ENCODE measurements around the gene LUZP1. TPM values are rescaled to one million over a fixed set of nuclear protein-coding genes. Genes with fewer than 3 reads are reported as not detected.

LUZP1 gene
- total RNA-seq, 2 experiments from 2014 or later = 20.1 to 23.7 TPM

- TF ChIP-seq CTCF (IDR thresholded peaks at IDR 0.05) = no peak
- H3K4me3 ChIP-seq (ENCODE audit: low read length) = no peak overlapping the region
- DNase-seq (no peak), ATAC-seq (ENCODE audit: poor library complexity) (no peak)
- POLR2A ChIA-PET = no interaction called here
- H3K36me3 ChIP-seq (ENCODE audit: insufficient read depth, low read length) = no peaks in the 10 kb centered on the region
- H3K4me1 ChIP-seq (ENCODE audit: insufficient read depth, low read length) = peaks cover 34% of the 10 kb centered on the region
- H3K27me3 Mint-ChIP-seq = no peaks in the 10 kb centered on the region
- CTCF ChIA-PET = interaction anchor here (1.1 kb wide), 1 partner anchor 62 kb away, joined by 3 read pairs; no protein-coding TSS in a partner anchor
- no peak overlapping the region for H3K27ac Mint-ChIP-seq
- peaks cover 69% of the 10 kb centered on the region for H3K4me1 Mint-ChIP-seq (ENCODE audit: low read depth)
- intact Hi-C loops (cut with DNase I, micrococcal nuclease) = no loop called here
- H3K27ac ChIP-seq (ENCODE audit: low read depth in 1 of 2, low read length in 2 of 2) = no peak overlapping the region
- H3K9me3 Mint-ChIP-seq = no peaks in the 10 kb centered on the region
- H3K4me3 Mint-ChIP-seq = no peak overlapping the region
- no peaks in the 10 kb centered on the region for H3K27me3 ChIP-seq (ENCODE audit: control insufficient read depth in 1 of 2, insufficient read depth in 2 of 2, low read length in 2 of 2)
- no peaks in the 10 kb centered on the region for H3K36me3 Mint-ChIP-seq (ENCODE audit: low read depth)
- no peaks in the 10 kb centered on the region for H3K9me3 ChIP-seq (ENCODE audit: control insufficient read depth in 1 of 2, insufficient read depth in 1 of 2, low read length in 2 of 2)
These were observed 45.9 kb downstream of the LUZP1 start for GRCh38 chr1:23122796-23123195.

- Mint-ChIP-seq H3K9me3 (no peaks in the 10 kb centered on the region), H3K27me3 (no peaks in the 10 kb centered on the region), H3K4me1 (ENCODE audit: low read depth) (peaks cover 75% of the 10 kb centered on the region), H3K36me3 (ENCODE audit: low read depth) (no peaks in the 10 kb centered on the region), H3K27ac (no peak overlapping the region), H3K4me3 (no peak overlapping the region)
- intact Hi-C loops (cut with DNase I, micrococcal nuclease) = no loop called here
- ATAC-seq (ENCODE audit: poor library complexity) = no peak
- ChIA-PET POLR2A (no interaction called here), CTCF (interaction anchor here (1.1 to 3.5 kb wide), 2 partner anchors 23 to 63 kb away, joined by 3 to 17 read pairs; no protein-coding TSS in a partner anchor)
- DNase-seq = no peak
- peaks cover 40% of the 10 kb centered on the region for H3K4me1 ChIP-seq (ENCODE audit: insufficient read depth, low read length)
- TF ChIP-seq CTCF (IDR thresholded peaks at IDR 0.05) = no peak
- no peak overlapping the region for H3K27ac ChIP-seq (ENCODE audit: low read depth in 1 of 2, low read length in 2 of 2)
- no peaks in the 10 kb centered on the region for H3K36me3 ChIP-seq (ENCODE audit: insufficient read depth, low read length)
- no peak overlapping the region for H3K4me3 ChIP-seq (ENCODE audit: low read length)
- H3K9me3 ChIP-seq (ENCODE audit: control insufficient read depth in 1 of 2, insufficient read depth in 1 of 2, low read length in 2 of 2) = no peaks in the 10 kb centered on the region
- H3K27me3 ChIP-seq (ENCODE audit: control insufficient read depth in 1 of 2, insufficient read depth in 2 of 2, low read length in 2 of 2) = no peaks in the 10 kb centered on the region
These were observed 46.5 kb downstream of the LUZP1 start for GRCh38 chr1:23122023-23122748.

DNA sequence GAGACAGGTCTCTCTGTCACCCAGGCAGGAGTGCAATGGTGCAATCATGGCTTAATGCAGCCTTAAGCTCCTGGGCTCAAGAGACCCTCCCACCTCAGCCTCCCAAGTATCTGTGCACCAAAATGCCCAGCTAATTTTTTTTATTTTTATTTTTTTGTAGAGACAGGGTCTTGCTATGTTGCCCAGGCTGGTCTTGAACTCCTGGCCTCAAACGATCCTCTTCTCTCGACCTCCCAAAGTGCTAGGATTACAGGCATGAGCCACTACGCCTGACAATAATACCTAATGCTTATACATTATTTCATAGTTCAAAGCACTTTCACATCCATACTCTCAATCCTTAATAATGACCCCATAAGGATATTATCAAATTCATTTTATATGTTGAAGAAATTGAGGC is 48.3 kb downstream of the LUZP1 start:
- Histone ChIP-seq H3K27ac (ENCODE audit: low read depth in 1 of 2, low read length in 2 of 2) (peak overlapping the region; percentile 4 to 31), H3K4me3 (ENCODE audit: low read length) (no peak overlapping the region), H3K4me1 (ENCODE audit: insufficient read depth, low read length) (peaks cover 47% of the 10 kb centered on the region), H3K9me3 (ENCODE audit: control insufficient read depth in 1 of 2, insufficient read depth in 1 of 2, low read length in 2 of 2) (no peaks in the 10 kb centered on the region), H3K27me3 (ENCODE audit: control insufficient read depth in 1 of 2, insufficient read depth in 2 of 2, low read length in 2 of 2) (no peaks in the 10 kb centered on the region), H3K36me3 (ENCODE audit: insufficient read depth, low read length) (no peaks in the 10 kb centered on the region)
- Mint-ChIP-seq H3K27me3 (no peaks in the 10 kb centered on the region), H3K36me3 (ENCODE audit: low read depth) (no peaks in the 10 kb centered on the region), H3K4me3 (no peak overlapping the region), H3K9me3 (no peaks in the 10 kb centered on the region), H3K4me1 (ENCODE audit: low read depth) (peaks cover 75% of the 10 kb centered on the region), H3K27ac (peak overlapping the region; percentile 47)
- ChIA-PET CTCF (interaction anchor here (1.5 to 3.5 kb wide), 4 partner anchors 10 to 64 kb away, joined by 3 to 20 read pairs (median 13); no protein-coding TSS in a partner anchor), POLR2A (no interaction called here)
- ATAC-seq (ENCODE audit: poor library complexity) (no peak), DNase-seq (no peak)
- no peak for TF ChIP-seq CTCF (IDR thresholded peaks at IDR 0.05)
- intact Hi-C loops (cut with DNase I, micrococcal nuclease) = no loop called here
